ENCODE results near the gene SLC22A1. TPM values are rescaled to one million over a fixed set of nuclear protein-coding genes. Genes with fewer than 3 reads are reported as not detected.
"Not testable (repeated sequence)": the region's sequence is repeated elsewhere in the genome, so short reads cannot be mapped to it uniquely, and the experiment has no call there.

Gene SLC22A1
- total RNA-seq, 5 donors from 2014 or later (not counting 1 experiment from before 2014, with no cell fraction given): 1.0 to 2.7 (median 2.3) TPM

DNA sequence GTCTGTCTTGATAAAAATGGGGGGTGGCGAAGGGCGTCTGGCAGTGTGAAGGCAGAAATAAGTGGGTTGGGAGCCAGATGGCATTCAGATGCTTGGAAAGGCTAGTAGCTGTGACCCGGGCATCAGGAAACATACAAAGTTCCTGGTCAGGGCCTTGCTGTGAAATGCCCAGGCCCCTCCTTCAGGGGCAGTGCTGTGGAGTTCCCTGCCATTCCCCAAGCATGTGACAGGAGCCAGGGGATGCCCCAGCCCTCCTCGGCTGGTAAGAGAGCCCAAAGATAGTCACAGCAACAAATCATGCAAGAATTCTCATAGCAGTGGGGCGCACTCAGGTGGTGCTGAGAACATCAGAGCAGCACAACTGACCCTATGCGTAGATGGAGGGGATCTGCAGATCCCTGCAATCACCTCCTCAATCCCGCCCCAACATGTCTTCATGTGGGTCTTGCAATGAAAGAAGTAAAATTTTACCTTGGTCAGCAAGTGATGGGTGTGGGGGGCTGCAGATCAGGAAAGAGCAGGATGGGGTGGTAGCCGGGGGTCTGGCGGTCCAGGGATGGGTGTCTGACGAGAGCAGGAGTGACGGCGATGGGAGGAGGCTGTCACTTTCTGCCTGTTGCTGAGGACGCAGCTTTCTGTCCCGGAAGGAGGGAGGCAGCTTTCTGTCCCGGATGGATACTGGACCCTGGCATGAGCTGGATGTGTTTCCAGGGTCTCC is 39.5 kb downstream of the SLC22A1 start:
- no peaks in the 10 kb centered on the region for H3K36me3 ChIP-seq (ENCODE audit: control insufficient read depth in 2 of 2, extremely low read depth in 1 of 2, insufficient read depth in 1 of 2, low read length in 1 of 2)
- H3K27ac ChIP-seq (ENCODE audit: low read length): no peak overlapping the region
- ChIA-PET POLR2A (no interaction called here), CTCF (no interaction called here)
- H3K27me3 Mint-ChIP-seq: peaks cover 4 to 9% of the 10 kb centered on the region in 2 donors
- WGBS (ENCODE audit: insufficient coverage): 75% methylated on average over 12 of the region's 15 CpGs
- H3K27me3 ChIP-seq (replicated peaks in 1 of 2; ENCODE audit: control insufficient read depth in 2 of 2, extremely low read depth in 1 of 2, insufficient read depth in 2 of 2, low read length in 1 of 2): peaks cover 0 to 7% of the 10 kb centered on the region in 2 experiments
- no peaks in the 10 kb centered on the region for H3K9me3 ChIP-seq
- no peak overlapping the region for H3K4me3 ChIP-seq (ENCODE audit: control insufficient read depth in 1 of 2, extremely low read depth in 1 of 2, low read length in 1 of 2)
- no peaks in the 10 kb centered on the region for H3K4me1 ChIP-seq (ENCODE audit: control insufficient read depth in 1 of 2, extremely low read depth in 1 of 2, insufficient read depth in 2 of 2, low read length in 2 of 2)
- H3K4me3 Mint-ChIP-seq: no peak overlapping the region
- H3K4me1 Mint-ChIP-seq: no peaks in the 10 kb centered on the region
- H3K27ac Mint-ChIP-seq: no peak overlapping the region
- H3K9me3 Mint-ChIP-seq: peaks cover 0 to 5% (median 4%) of the 10 kb centered on the region in 3 donors
- no peak for ATAC-seq (replicated peaks in 1 of 4)
- DNase-seq: no peak
- peaks cover 8% of the 10 kb centered on the region for H3K36me3 Mint-ChIP-seq

GRCh38 chr6:160161647-160161986 is 40.0 kb downstream of the SLC22A1 start:
- no peak overlapping the region for H3K27ac ChIP-seq (ENCODE audit: low read length)
- Mint-ChIP-seq H3K4me1 (no peaks in the 10 kb centered on the region), H3K27me3 (peaks cover 4 to 9% of the 10 kb centered on the region in 2 donors), H3K9me3 (peaks cover 0 to 5% (median 4%) of the 10 kb centered on the region in 3 donors), H3K4me3 (no peak overlapping the region), H3K27ac (no peak overlapping the region), H3K36me3 (peaks cover 7% of the 10 kb centered on the region)
- no peaks in the 10 kb centered on the region for H3K36me3 ChIP-seq (ENCODE audit: control insufficient read depth in 2 of 2, extremely low read depth in 1 of 2, insufficient read depth in 1 of 2, low read length in 1 of 2)
- ATAC-seq (replicated peaks in 1 of 4) (no peak), DNase-seq (no peak)
- no peaks in the 10 kb centered on the region for H3K4me1 ChIP-seq (ENCODE audit: control insufficient read depth in 1 of 2, extremely low read depth in 1 of 2, insufficient read depth in 2 of 2, low read length in 2 of 2)
- WGBS (ENCODE audit: insufficient coverage): 69% methylated on average over 4 of the region's 5 CpGs
- no peak overlapping the region for H3K4me3 ChIP-seq (ENCODE audit: control insufficient read depth in 1 of 2, extremely low read depth in 1 of 2, low read length in 1 of 2)
- peaks cover 0 to 12% of the 10 kb centered on the region in 2 experiments for H3K27me3 ChIP-seq (replicated peaks in 1 of 2; ENCODE audit: control insufficient read depth in 2 of 2, extremely low read depth in 1 of 2, insufficient read depth in 2 of 2, low read length in 1 of 2)
- no peaks in the 10 kb centered on the region for H3K9me3 ChIP-seq
- POLR2A ChIA-PET: no interaction called here
- CTCF ChIA-PET: no interaction called here

DNA sequence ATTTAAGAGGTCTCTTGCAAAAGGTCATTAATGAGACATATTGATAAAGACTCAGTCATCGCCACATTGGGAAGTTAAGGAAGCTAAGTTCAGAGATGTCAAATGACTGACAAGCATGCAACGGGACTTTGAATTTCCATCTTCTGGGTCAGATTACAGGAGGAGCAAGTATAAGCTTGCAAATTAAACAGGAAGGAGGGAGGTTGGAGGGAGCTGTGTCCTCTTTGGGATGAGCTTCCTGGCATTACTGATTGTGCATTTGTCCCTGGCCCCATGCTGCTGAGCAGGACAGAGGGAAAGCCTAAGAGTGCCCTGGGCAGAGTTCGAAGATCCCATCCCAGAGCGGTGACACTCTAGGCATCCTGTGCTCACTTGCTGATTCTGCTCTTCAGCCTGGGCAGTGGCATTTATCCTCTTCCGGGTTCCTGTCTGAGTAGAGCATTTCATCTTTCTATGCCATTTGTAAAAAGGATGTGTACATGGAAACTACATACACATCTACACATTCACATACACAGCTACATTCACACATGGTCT is 40.5 kb downstream of the SLC22A1 start:
- Histone ChIP-seq H3K9me3 (no peaks in the 10 kb centered on the region), H3K27me3 (replicated peaks in 1 of 2; ENCODE audit: control insufficient read depth in 2 of 2, extremely low read depth in 1 of 2, insufficient read depth in 2 of 2, low read length in 1 of 2) (peaks cover 0 to 13% of the 10 kb centered on the region in 2 experiments), H3K36me3 (ENCODE audit: control insufficient read depth in 2 of 2, extremely low read depth in 1 of 2, insufficient read depth in 1 of 2, low read length in 1 of 2) (no peaks in the 10 kb centered on the region), H3K27ac (ENCODE audit: low read length) (no peak overlapping the region), H3K4me3 (ENCODE audit: control insufficient read depth in 1 of 2, extremely low read depth in 1 of 2, low read length in 1 of 2) (no peak overlapping the region), H3K4me1 (ENCODE audit: control insufficient read depth in 1 of 2, extremely low read depth in 1 of 2, insufficient read depth in 2 of 2, low read length in 2 of 2) (no peaks in the 10 kb centered on the region)
- CTCF ChIA-PET: no interaction called here
- Mint-ChIP-seq H3K27me3 (peaks cover 4 to 9% of the 10 kb centered on the region in 2 donors), H3K9me3 (peaks cover 0 to 5% (median 4%) of the 10 kb centered on the region in 3 donors), H3K4me3 (no peak overlapping the region), H3K4me1 (no peaks in the 10 kb centered on the region), H3K36me3 (peaks cover 7% of the 10 kb centered on the region), H3K27ac (no peak overlapping the region)
- DNase-seq: no peak
- WGBS (ENCODE audit: insufficient coverage): 79% methylated on average over 2 of the region's 5 CpGs
- POLR2A ChIA-PET: no interaction called here
- no peak for ATAC-seq (replicated peaks in 1 of 4)

- ChIA-PET CTCF (no interaction called here), POLR2A (no interaction called here)
- Histone ChIP-seq H3K36me3 (ENCODE audit: control insufficient read depth in 2 of 2, extremely low read depth in 1 of 2, insufficient read depth in 1 of 2, low read length in 1 of 2) (no peaks in the 10 kb centered on the region), H3K27me3 (replicated peaks in 1 of 2; ENCODE audit: control insufficient read depth in 2 of 2, extremely low read depth in 1 of 2, insufficient read depth in 2 of 2, low read length in 1 of 2) (peaks cover 0 to 16% of the 10 kb centered on the region in 2 experiments), H3K4me1 (ENCODE audit: control insufficient read depth in 1 of 2, extremely low read depth in 1 of 2, insufficient read depth in 2 of 2, low read length in 2 of 2) (no peaks in the 10 kb centered on the region), H3K9me3 (no peaks in the 10 kb centered on the region), H3K27ac (ENCODE audit: low read length) (no peak overlapping the region), H3K4me3 (ENCODE audit: control insufficient read depth in 1 of 2, extremely low read depth in 1 of 2, low read length in 1 of 2) (no peak overlapping the region)
- WGBS (ENCODE audit: insufficient coverage): 85% methylated on average over 7 of the region's 8 CpGs
- Mint-ChIP-seq H3K4me1 (no peaks in the 10 kb centered on the region), H3K4me3 (no peak overlapping the region), H3K9me3 (peaks cover 0 to 5% (median 4%) of the 10 kb centered on the region in 3 donors), H3K27ac (no peak overlapping the region), H3K36me3 (peaks cover 3% of the 10 kb centered on the region), H3K27me3 (peaks cover 4 to 13% of the 10 kb centered on the region in 2 donors)
- ATAC-seq (replicated peaks in 1 of 4) (no peak), DNase-seq (no peak)
Observed at GRCh38 chr6:160163425-160163824, 41.8 kb downstream of the SLC22A1 start.

DNA sequence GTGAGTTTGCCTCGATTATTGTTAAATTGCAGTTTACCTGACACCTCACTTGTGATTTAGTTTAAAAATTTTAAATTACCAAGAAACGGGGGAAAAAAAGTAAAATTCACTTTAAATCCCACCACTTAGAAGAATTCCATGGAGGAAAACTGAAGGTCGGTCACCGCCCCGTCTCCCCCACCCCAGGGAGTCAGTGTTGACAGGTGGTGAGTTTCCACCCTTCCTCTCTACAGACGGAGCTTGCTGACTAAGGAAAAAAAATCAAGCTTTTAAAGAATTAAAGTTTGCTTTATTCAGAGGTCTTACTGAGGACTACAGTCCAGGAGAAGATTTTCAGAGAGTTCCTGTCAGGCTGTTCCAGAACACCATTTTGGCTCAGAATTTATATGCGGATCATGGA is 42.3 kb downstream of the SLC22A1 start:
- ATAC-seq (replicated peaks in 1 of 4) (no peak), DNase-seq (no peak)
- no peaks in the 10 kb centered on the region for H3K4me1 ChIP-seq (ENCODE audit: control insufficient read depth in 1 of 2, extremely low read depth in 1 of 2, insufficient read depth in 2 of 2, low read length in 2 of 2)
- ChIA-PET CTCF (no interaction called here), POLR2A (no interaction called here)
- 100% methylated on average over 1 of the region's 7 CpGs for WGBS (ENCODE audit: insufficient coverage)
- H3K27ac Mint-ChIP-seq: no peak overlapping the region
- no peak overlapping the region for H3K4me3 ChIP-seq (ENCODE audit: control insufficient read depth in 1 of 2, extremely low read depth in 1 of 2, low read length in 1 of 2)
- no peaks in the 10 kb centered on the region for H3K4me1 Mint-ChIP-seq
- no peak overlapping the region for H3K27ac ChIP-seq (ENCODE audit: low read length)
- peaks cover 0 to 5% (median 4%) of the 10 kb centered on the region in 3 donors for H3K9me3 Mint-ChIP-seq
- H3K9me3 ChIP-seq: no peaks in the 10 kb centered on the region
- peaks cover 4 to 13% of the 10 kb centered on the region in 2 donors for H3K27me3 Mint-ChIP-seq
- H3K36me3 Mint-ChIP-seq: no peaks in the 10 kb centered on the region
- no peaks in the 10 kb centered on the region for H3K36me3 ChIP-seq (ENCODE audit: control insufficient read depth in 2 of 2, extremely low read depth in 1 of 2, insufficient read depth in 1 of 2, low read length in 1 of 2)
- no peak overlapping the region for H3K4me3 Mint-ChIP-seq
- H3K27me3 ChIP-seq (replicated peaks in 1 of 2; ENCODE audit: control insufficient read depth in 2 of 2, extremely low read depth in 1 of 2, insufficient read depth in 2 of 2, low read length in 1 of 2): peaks cover 0 to 16% of the 10 kb centered on the region in 2 experiments

DNA sequence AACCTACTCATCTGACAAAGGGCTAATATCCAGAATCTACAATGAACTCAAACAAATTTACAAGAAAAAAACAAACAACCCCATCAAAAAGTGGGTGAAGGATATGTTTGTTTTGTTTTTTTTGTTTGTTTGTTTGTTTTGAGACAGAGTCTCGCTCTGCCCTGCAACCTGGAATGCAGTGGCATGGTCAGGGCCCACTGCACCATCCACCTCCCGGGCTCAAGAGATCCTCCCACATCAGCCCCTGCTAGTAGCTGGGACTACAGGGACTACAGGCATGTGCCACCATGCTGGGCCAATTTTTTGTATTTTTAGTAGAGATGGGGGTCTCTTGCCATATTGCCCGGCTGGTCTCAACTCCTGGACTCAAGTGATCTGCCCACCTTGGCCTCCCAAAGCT is 44.3 kb downstream of the SLC22A1 start:
- ATAC-seq (replicated peaks in 1 of 4); H3K4me1 ChIP-seq (ENCODE audit: control insufficient read depth in 1 of 2, extremely low read depth in 1 of 2, insufficient read depth in 2 of 2, low read length in 2 of 2); H3K36me3 Mint-ChIP-seq; H3K36me3 ChIP-seq (ENCODE audit: control insufficient read depth in 2 of 2, extremely low read depth in 1 of 2, insufficient read depth in 1 of 2, low read length in 1 of 2); H3K4me3 ChIP-seq (ENCODE audit: control insufficient read depth in 1 of 2, extremely low read depth in 1 of 2, low read length in 1 of 2); CTCF ChIA-PET; H3K4me3 Mint-ChIP-seq; POLR2A ChIA-PET; H3K9me3 Mint-ChIP-seq; H3K9me3 ChIP-seq; H3K27ac Mint-ChIP-seq; DNase-seq; H3K4me1 Mint-ChIP-seq; H3K27ac ChIP-seq (ENCODE audit: low read length): not testable (repeated sequence)
- H3K27me3 ChIP-seq (replicated peaks in 1 of 2; ENCODE audit: control insufficient read depth in 2 of 2, extremely low read depth in 1 of 2, insufficient read depth in 2 of 2, low read length in 1 of 2): peaks cover 0 to 19% of the 10 kb centered on the region in 2 experiments
- WGBS (ENCODE audit: insufficient coverage): 60% methylated on average over 1 of the region's 3 CpGs
- peaks cover 7 to 19% of the 10 kb centered on the region in 2 donors for H3K27me3 Mint-ChIP-seq
